ENCODE data around the gene MSH3.
"Not testable (repeated sequence)": the region's sequence is repeated elsewhere in the genome, so short reads cannot be mapped to it uniquely, and the experiment has no call there.

MSH3 gene

GRCh38 chr5:80759866-80760577 lies 105.6 kb downstream of the MSH3 start:
- no peak for DNase-seq

- DNase-seq, result no peak
Observed at GRCh38 chr5:80760680-80761079, 106.2 kb downstream of the MSH3 start.

- no peak for DNase-seq
Observed at GRCh38 chr5:80761176-80761575, 106.7 kb downstream of the MSH3 start.

- DNase-seq, result no peak
Observed at GRCh38 chr5:80761966-80762365, 107.5 kb downstream of the MSH3 start.

- no peak for DNase-seq
Observed at GRCh38 chr5:80762573-80762972, 108.1 kb downstream of the MSH3 start.

- DNase-seq, result no peak
Observed at GRCh38 chr5:80763211-80763610, 108.8 kb downstream of the MSH3 start.

GRCh38 chr5:80763873-80764647 lies 109.6 kb downstream of the MSH3 start:
- no peak for DNase-seq

- DNase-seq, result no peak
Observed at GRCh38 chr5:80764786-80765185, 110.3 kb downstream of the MSH3 start.

- no peak for DNase-seq
Observed at GRCh38 chr5:80777347-80778287, 123.2 kb downstream of the MSH3 start.

GRCh38 chr5:80780024-80780423 lies 125.6 kb downstream of the MSH3 start:
- DNase-seq, result no peak

GRCh38 chr5:80780761-80781285 lies 126.4 kb downstream of the MSH3 start:
- no peak for DNase-seq

- DNase-seq, result peak; percentile 46
Observed at GRCh38 chr5:80781356-80781755, 126.9 kb downstream of the MSH3 start.

GRCh38 chr5:80782626-80783025 lies 128.2 kb downstream of the MSH3 start:
- peak; percentile 3 for DNase-seq

- DNase-seq, result not testable (repeated sequence)
Observed at GRCh38 chr5:80783751-80784150, 129.3 kb downstream of the MSH3 start.

GRCh38 chr5:80784451-80784850 lies 130.0 kb downstream of the MSH3 start:
- DNase-seq, result no peak

- not testable (repeated sequence) for DNase-seq
Observed at GRCh38 chr5:80789319-80790016, 135.0 kb downstream of the MSH3 start.

- no peak for DNase-seq
Observed at GRCh38 chr5:80790698-80791097, 136.2 kb downstream of the MSH3 start.

GRCh38 chr5:80793354-80793753 lies 138.9 kb downstream of the MSH3 start:
- DNase-seq, result no peak

GRCh38 chr5:80796846-80797245 lies 142.4 kb downstream of the MSH3 start:
- no peak for DNase-seq

GRCh38 chr5:80797428-80798024 lies 143.1 kb downstream of the MSH3 start:
- no peak for DNase-seq

GRCh38 chr5:80798166-80798565 lies 143.7 kb downstream of the MSH3 start:
- DNase-seq, result no peak

- DNase-seq, result no peak
Observed at GRCh38 chr5:80798633-80799032, 144.2 kb downstream of the MSH3 start.
